Mesendoderm (in vitro differentiated cells): ENCODE data around the gene POU3F1.

Experiments
- DNase-seq: peaks from one replicate; pipeline ENCODE4 v3.0.0; 2013
- H2AK5ac ChIP-seq: 2 replicates; pipeline ENCODE4 v1.6.1; 2013; ENCODE audit warnings: low read length, inconsistent platforms
- H2BK120ac ChIP-seq: 2 replicates; pipeline ENCODE4 v1.6.1; 2013; ENCODE audit warnings: low read depth, mild to moderate bottlenecking, low read length, moderate library complexity, mixed read lengths
- H2BK15ac ChIP-seq: replicated peaks from 2 replicates; pipeline ENCODE4 v1.6.1; 2013; ENCODE audit warnings: low read depth, mild to moderate bottlenecking, moderate library complexity
- H2BK5ac ChIP-seq: 2 replicates; pipeline ENCODE4 v1.6.1; 2013; ENCODE audit warnings: low read length, inconsistent platforms
- H3K18ac ChIP-seq: 2 replicates; pipeline ENCODE4 v1.6.1; 2013; ENCODE audit warnings: mild to moderate bottlenecking, low read length, mixed read lengths
- H3K23ac ChIP-seq: one replicate; pipeline ENCODE4 v1.6.1; 2013; ENCODE audit warnings: low read length
- H3K27ac ChIP-seq: 2 replicates; pipeline ENCODE4 v1.5.1; 2013; ENCODE audit warnings: low read depth, mild to moderate bottlenecking, inconsistent platforms, low read length, moderate library complexity
- H3K27me3 ChIP-seq: 2 replicates; pipeline ENCODE4 v1.6.1; 2013; ENCODE audit warnings: low read length, control low read depth, mild to moderate bottlenecking, inconsistent platforms; ENCODE audit not compliant: insufficient read depth, poor library complexity
- H3K36me3 ChIP-seq: 2 replicates; pipeline ENCODE4 v1.6.1; 2013; ENCODE audit warnings: low read length, inconsistent platforms; ENCODE audit not compliant: control insufficient read depth, insufficient read depth
- H3K4ac ChIP-seq: one replicate; pipeline ENCODE4 v1.6.1; 2013; ENCODE audit warnings: low read depth, mild to moderate bottlenecking, low read length, moderate library complexity
- H3K4me1 ChIP-seq: 2 replicates; pipeline ENCODE4 v1.6.1; 2013; ENCODE audit warnings: low read depth, low read length, inconsistent platforms; ENCODE audit not compliant: control insufficient read depth
- H3K4me2 ChIP-seq: 2 replicates; pipeline ENCODE4 v1.6.1; 2013; ENCODE audit warnings: low read length
- H3K4me3 ChIP-seq: 2 replicates; pipeline ENCODE4 v1.5.1; 2013; ENCODE audit warnings: mild to moderate bottlenecking, low read length
- H3K56ac ChIP-seq: one replicate; pipeline ENCODE4 v1.6.1; 2013; ENCODE audit warnings: low read length
- H3K79me1 ChIP-seq: 2 replicates; pipeline ENCODE4 v1.6.1; 2013; ENCODE audit warnings: low read length, inconsistent platforms
- H3K79me2 ChIP-seq: 2 replicates; pipeline ENCODE4 v1.6.1; 2013; ENCODE audit warnings: mild to moderate bottlenecking, low read length; ENCODE audit not compliant: control insufficient read depth, insufficient read depth
- H3K9ac ChIP-seq: 2 replicates; pipeline ENCODE4 v1.6.1; 2013; ENCODE audit warnings: low read length, inconsistent platforms
- H4K5ac ChIP-seq: one replicate; pipeline ENCODE4 v1.6.1; 2013; ENCODE audit warnings: low read length
- H4K8ac ChIP-seq: one replicate; pipeline ENCODE4 v1.6.1; 2013; ENCODE audit warnings: low read depth, mild to moderate bottlenecking, control low read depth, low read length, moderate library complexity
- WGBS: extraction: QIAGEN DNeasy Blood & Tissue Kit; methylation state at CpG from one replicate; pipeline ENCODE4 v1.1.7; 2013; ENCODE audit warnings: low lambda C conversion rate, missing lambda C conversion rate; ENCODE audit not compliant: insufficient coverage; ENCODE audit errors: extremely low coverage; 5-methylcytosine and 5-hydroxymethylcytosine counted together

POU3F1 gene

GRCh38 chr1:38029081-38029681, 17.4 kb downstream of the POU3F1 start:
- Histone ChIP-seq H3K79me1 (no peaks in the 10 kb centered on the region), H4K8ac (no peak overlapping the region), H2AK5ac (no peak overlapping the region), H3K18ac (peak overlapping the region; percentile 54), H3K4ac (no peak overlapping the region), H2BK120ac (peak overlapping the region; percentile 8), H3K9ac (peak overlapping the region; percentile 49), H3K56ac (peak overlapping the region; percentile 85), H4K5ac (no peak overlapping the region), H3K79me2 (no peaks in the 10 kb centered on the region), H3K4me3 (no peak overlapping the region), H3K27ac (peak overlapping the region; percentile 46), H3K27me3 (no peaks in the 10 kb centered on the region), H2BK5ac (peak overlapping the region; percentile 2), H3K23ac (no peak overlapping the region), H2BK15ac (no peak overlapping the region), H3K4me1 (peaks cover 16% of the 10 kb centered on the region), H3K36me3 (peaks cover 6% of the 10 kb centered on the region), H3K4me2 (no peak overlapping the region)
- no CpG with 5 or more reads among the region's 23 CpGs for WGBS
- peak; percentile 89 for DNase-seq

GRCh38 chr1:38028671-38029070, 17.9 kb downstream of the POU3F1 start:
- Histone ChIP-seq H3K4ac (no peak overlapping the region), H3K79me1 (no peaks in the 10 kb centered on the region), H3K18ac (no peak overlapping the region), H3K4me3 (no peak overlapping the region), H2BK120ac (no peak overlapping the region), H4K8ac (no peak overlapping the region), H2BK15ac (no peak overlapping the region), H3K4me2 (no peak overlapping the region), H3K36me3 (peaks cover 6% of the 10 kb centered on the region), H2BK5ac (no peak overlapping the region), H3K23ac (no peak overlapping the region), H3K27me3 (no peaks in the 10 kb centered on the region), H2AK5ac (no peak overlapping the region), H4K5ac (no peak overlapping the region), H3K56ac (peak overlapping the region; percentile 39), H3K4me1 (peaks cover 16% of the 10 kb centered on the region), H3K9ac (peak overlapping the region; percentile 20), H3K27ac (no peak overlapping the region), H3K79me2 (no peaks in the 10 kb centered on the region)
- WGBS = no CpG with 5 or more reads among the region's 2 CpGs
- peak; percentile 40 for DNase-seq

- H3K79me2 ChIP-seq = no peaks in the 10 kb centered on the region
- no peak overlapping the region for H4K5ac ChIP-seq
- peaks cover 6% of the 10 kb centered on the region for H3K36me3 ChIP-seq
- no peaks in the 10 kb centered on the region for H3K79me1 ChIP-seq
- no peak overlapping the region for H3K56ac ChIP-seq
- no peak overlapping the region for H3K4ac ChIP-seq
- no peaks in the 10 kb centered on the region for H3K27me3 ChIP-seq
- H2AK5ac ChIP-seq = no peak overlapping the region
- no peak overlapping the region for H3K18ac ChIP-seq
- H3K4me2 ChIP-seq = no peak overlapping the region
- DNase-seq = peak; percentile 45
- H3K27ac ChIP-seq = no peak overlapping the region
- no peak overlapping the region for H2BK120ac ChIP-seq
- no peak overlapping the region for H2BK15ac ChIP-seq
- H3K23ac ChIP-seq = no peak overlapping the region
- H4K8ac ChIP-seq = no peak overlapping the region
- no peak overlapping the region for H2BK5ac ChIP-seq
- no peak overlapping the region for H3K9ac ChIP-seq
- H3K4me3 ChIP-seq = no peak overlapping the region
- H3K4me1 ChIP-seq = peaks cover 16% of the 10 kb centered on the region
- WGBS = no CpG with 5 or more reads among the region's 3 CpGs
These were observed 18.4 kb downstream of the POU3F1 start for GRCh38 chr1:38028105-38028591.

GRCh38 chr1:38027201-38028104, 19.1 kb downstream of the POU3F1 start:
- H3K36me3 ChIP-seq = peaks cover 10% of the 10 kb centered on the region
- H4K5ac ChIP-seq = no peak overlapping the region
- H3K4me2 ChIP-seq = no peak overlapping the region
- H3K18ac ChIP-seq = no peak overlapping the region
- H2BK5ac ChIP-seq = no peak overlapping the region
- H3K9ac ChIP-seq = no peak overlapping the region
- peaks cover 16% of the 10 kb centered on the region for H3K4me1 ChIP-seq
- no peak overlapping the region for H3K23ac ChIP-seq
- H3K27ac ChIP-seq = no peak overlapping the region
- no peak overlapping the region for H3K4ac ChIP-seq
- WGBS = no CpG with 5 or more reads among the region's 19 CpGs
- no peaks in the 10 kb centered on the region for H3K79me1 ChIP-seq
- H4K8ac ChIP-seq = no peak overlapping the region
- H3K4me3 ChIP-seq = no peak overlapping the region
- no peaks in the 10 kb centered on the region for H3K27me3 ChIP-seq
- DNase-seq = no peak
- H2BK15ac ChIP-seq = no peak overlapping the region
- no peaks in the 10 kb centered on the region for H3K79me2 ChIP-seq
- no peak overlapping the region for H2AK5ac ChIP-seq
- no peak overlapping the region for H3K56ac ChIP-seq
- no peak overlapping the region for H2BK120ac ChIP-seq

- no peak overlapping the region for H3K9ac ChIP-seq
- H2BK120ac ChIP-seq = no peak overlapping the region
- no peak overlapping the region for H3K4me2 ChIP-seq
- H3K79me2 ChIP-seq = no peaks in the 10 kb centered on the region
- no peak overlapping the region for H2BK15ac ChIP-seq
- H3K79me1 ChIP-seq = no peaks in the 10 kb centered on the region
- WGBS = no CpG with 5 or more reads among the region's 8 CpGs
- no peak overlapping the region for H3K23ac ChIP-seq
- H2AK5ac ChIP-seq = no peak overlapping the region
- H3K27me3 ChIP-seq = no peaks in the 10 kb centered on the region
- no peak overlapping the region for H3K56ac ChIP-seq
- H3K27ac ChIP-seq = no peak overlapping the region
- H4K5ac ChIP-seq = no peak overlapping the region
- no peak overlapping the region for H3K18ac ChIP-seq
- H3K36me3 ChIP-seq = peaks cover 13% of the 10 kb centered on the region
- H2BK5ac ChIP-seq = no peak overlapping the region
- peak; percentile 77 for DNase-seq
- no peak overlapping the region for H4K8ac ChIP-seq
- no peak overlapping the region for H3K4ac ChIP-seq
- H3K4me3 ChIP-seq = no peak overlapping the region
- H3K4me1 ChIP-seq = peaks cover 16% of the 10 kb centered on the region
These were observed 19.9 kb downstream of the POU3F1 start for GRCh38 chr1:38026592-38027200.
